HG03575 (cell line): ENCODE results near the gene JPT2.

ENCODE experiments used
- ATAC-seq: cut with Tn5 transposase; IDR thresholded peaks from one replicate; pipeline ENCODE4 v1.9.1; 2021; ENCODE audit not compliant: unreplicated experiment, insufficient number of reproducible peaks, low FRiP score; ENCODE audit errors: extremely low read depth

The JPT2 gene

DNA sequence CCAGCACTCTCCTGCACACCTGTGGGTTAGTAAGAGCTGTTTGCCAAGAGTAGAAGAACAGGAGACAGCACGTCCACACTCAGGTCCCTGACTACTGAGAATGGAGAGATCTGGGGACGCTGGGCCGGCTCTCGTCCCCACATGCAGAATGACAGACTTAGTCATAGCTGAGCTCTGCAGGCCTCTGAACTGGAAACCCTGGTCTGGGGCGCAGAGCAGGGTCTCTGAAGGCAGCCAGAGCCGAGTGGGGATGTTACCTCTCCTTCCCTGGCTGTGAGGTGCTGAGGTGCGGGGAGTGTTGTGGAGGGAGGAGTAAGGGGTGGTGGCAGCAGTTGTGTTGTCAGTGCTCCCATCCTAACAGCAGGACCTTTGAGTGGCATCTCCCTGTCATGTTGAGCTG is 7.2 kb upstream of the JPT2 start:
- ATAC-seq, result no peak

GRCh38 chr16:1673424-1674151 is 4.5 kb upstream of the JPT2 start:
- ATAC-seq, result no peak

DNA sequence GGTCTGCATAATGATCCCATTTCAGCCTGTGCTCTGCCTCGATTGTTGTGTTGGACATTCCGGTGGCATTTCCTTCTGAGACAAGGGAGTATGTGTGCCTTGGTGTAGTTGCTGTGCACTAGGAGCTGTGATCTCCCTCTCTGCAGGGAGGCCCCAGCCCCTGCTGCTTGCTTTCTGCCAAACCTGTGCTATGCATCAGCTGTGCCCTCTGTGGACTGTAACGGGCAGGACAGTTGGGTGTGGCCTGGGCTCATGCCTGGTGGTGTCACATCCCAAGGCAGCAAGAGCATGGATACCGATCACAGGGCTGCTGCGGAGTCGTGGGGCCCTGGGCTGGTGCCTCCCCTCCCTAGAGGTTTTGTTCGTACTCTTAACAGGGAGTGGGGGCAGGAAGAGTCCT is 3.8 kb upstream of the JPT2 start:
- ATAC-seq, result no peak

- ATAC-seq, result no peak
Observed at GRCh38 chr16:1674751-1675664, 3.1 kb upstream of the JPT2 start.

- ATAC-seq, result no peak
Observed at GRCh38 chr16:1676661-1677060, 1.4 kb upstream of the JPT2 start.

GRCh38 chr16:1677339-1677738 is 740 bp upstream of the JPT2 start:
- ATAC-seq, result no peak

GRCh38 chr16:1678500-1679098 is 520 bp downstream of the JPT2 start:
- no peak for ATAC-seq

DNA sequence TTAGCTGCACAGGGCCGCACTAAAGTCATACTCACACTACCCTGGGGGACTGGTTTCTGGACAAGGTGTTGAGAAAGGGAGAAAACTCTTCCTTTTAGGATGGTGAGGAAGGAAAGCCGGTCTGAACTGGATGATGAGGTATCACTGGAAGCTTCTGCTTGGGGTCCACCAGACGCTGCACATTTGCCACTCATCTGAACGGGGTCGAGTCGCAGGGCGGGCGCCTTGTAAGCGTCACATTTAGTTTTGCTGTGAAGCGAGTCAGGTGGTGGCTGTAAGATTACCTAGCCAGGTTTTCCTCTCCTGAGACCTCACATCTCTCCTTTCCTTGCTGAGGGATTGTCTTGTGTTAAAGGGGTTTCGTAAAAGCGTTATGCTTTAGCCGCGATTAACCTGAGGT is 2.3 kb downstream of the JPT2 start:
- ATAC-seq, result no peak

DNA sequence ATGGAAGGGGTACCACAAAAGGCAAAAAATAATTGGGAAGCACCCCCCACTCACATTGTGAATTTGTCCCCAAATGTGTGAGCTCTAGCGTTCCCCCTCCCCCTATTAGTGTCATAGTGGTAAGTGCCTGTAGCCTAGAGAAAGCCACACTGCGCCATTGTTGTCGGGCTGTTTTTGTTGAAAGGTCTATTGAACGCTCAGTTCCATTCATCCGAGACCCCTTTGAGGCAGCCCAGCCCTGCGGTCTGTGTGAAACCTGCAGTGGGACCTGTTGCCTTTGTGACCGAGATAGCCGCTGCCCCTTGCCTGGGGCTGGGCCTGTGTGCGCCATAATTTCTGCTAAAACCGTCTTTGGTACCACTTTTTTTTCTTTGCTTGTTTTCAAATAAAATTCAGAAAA is 3.0 kb downstream of the JPT2 start:
- ATAC-seq, result no peak

DNA sequence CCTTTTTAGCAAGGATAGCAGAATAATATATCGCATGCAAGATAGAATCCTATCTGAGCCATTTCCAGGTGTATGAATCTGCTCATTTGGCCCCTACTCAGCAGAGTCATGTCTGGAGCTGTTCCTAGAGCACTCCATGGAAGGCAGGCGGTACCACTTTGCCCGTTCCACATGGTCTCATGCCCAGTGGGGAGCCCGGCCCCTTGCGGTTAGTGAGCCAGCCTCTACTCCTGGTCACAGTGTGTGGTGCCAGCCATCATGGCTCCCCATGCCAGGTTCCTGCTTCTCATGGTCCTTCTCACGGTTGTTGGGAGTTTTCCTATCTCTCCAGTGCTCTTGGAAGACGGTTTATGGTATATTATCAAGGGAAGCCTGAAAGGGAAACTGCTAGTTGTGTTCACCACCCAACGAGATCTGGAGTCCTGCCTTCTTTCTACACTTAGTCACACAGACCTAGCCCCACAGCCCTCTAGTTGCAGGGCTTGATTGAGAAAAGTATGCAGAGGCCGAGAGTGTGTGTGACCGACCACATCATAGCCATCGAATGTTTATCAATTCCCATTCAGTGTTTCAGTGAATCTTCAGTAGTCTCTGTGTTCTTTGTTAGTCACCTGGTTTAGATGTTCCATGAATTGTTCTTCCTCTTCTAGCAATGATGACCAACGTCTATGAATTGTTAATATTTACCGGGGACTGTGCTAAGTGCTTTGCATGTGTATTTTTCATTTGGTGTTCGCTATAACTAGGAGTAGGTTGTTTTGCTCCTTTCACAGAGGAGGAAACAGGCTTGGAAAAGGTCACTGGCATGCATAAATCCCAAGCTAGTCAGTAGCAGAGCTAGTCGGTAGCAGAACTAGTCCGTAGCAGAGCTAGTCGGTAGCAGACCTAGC is 9.6 kb downstream of the JPT2 start:
- ATAC-seq, result no peak

- ATAC-seq, result no peak
Observed at GRCh38 chr16:1688807-1689560, 10.9 kb downstream of the JPT2 start.

- no peak for ATAC-seq
Observed at GRCh38 chr16:1689853-1690252, 11.8 kb downstream of the JPT2 start.

- no peak for ATAC-seq
Observed at GRCh38 chr16:1690810-1691209, 12.7 kb downstream of the JPT2 start.

- no peak for ATAC-seq
Observed at GRCh38 chr16:1691276-1691675, 13.2 kb downstream of the JPT2 start.

DNA sequence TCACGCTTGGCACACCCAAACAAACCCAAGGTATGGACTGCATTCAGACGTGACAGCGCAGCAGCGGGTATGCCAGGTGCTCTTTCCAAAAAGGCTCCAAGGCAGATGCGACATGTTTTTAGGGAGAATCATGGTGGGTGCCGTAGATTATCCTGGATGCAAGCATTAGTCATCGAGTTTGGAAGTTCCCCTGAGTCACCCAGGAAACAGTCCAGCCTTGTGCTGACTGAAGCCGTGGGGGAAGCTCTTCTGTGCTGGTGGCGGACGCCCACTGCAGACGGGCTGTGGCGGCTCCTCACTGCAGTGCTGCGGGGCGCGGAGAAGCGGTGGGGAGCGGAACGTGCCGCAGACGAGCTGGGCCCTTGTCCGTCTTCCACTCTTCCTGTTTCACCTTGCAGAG is 13.9 kb downstream of the JPT2 start:
- no peak for ATAC-seq

- ATAC-seq, result no peak
Observed at GRCh38 chr16:1696863-1697262, 18.8 kb downstream of the JPT2 start.

GRCh38 chr16:1698680-1699079 is 20.6 kb downstream of the JPT2 start:
- ATAC-seq, result no peak

DNA sequence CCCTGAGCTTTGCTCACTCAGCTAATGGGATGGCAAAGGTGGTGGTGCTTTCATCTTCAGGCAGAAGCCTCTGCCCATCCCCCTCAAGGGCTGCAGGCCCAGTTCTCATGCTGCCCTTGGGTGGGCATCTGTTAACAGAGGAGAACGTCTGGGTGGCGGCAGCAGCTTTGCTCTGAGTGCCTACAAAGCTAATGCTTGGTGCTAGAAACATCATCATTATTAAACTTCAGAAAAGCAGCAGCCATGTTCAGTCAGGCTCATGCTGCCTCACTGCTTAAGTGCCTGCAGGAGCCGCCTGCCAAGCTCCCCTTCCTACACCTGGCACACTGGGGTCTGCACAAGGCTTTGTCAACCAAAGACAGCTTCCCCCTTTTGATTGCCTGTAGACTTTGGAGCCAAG is 22.2 kb downstream of the JPT2 start:
- no peak for ATAC-seq
